Stomach (tissue), 4 donors: Measurements from ENCODE around the gene LAMTOR1.

Experiments used
- CTCF ChIP-seq, 7 experiments: fragments of 450-650 bp in 4 of 7; fragments of 200-600 bp in 3 of 7; sonication (generic) in 3 of 7; IDR thresholded peaks; one replicate each; pipeline ENCODE4 v1.5.1; 2016 to 2019; ENCODE audit warnings: antibody characterized with exemption in 7 of 7, control low read depth in 2 of 7, mild to moderate bottlenecking in 1 of 7
- POLR2A ChIP-seq, 4 donors: fragments of 450-650 bp; IDR thresholded peaks; one replicate each; pipeline ENCODE4 v1.6.1; 2016; ENCODE audit warnings: antibody characterized with exemption in 4 of 4, control low read depth in 2 of 4, mild to moderate bottlenecking in 1 of 4, moderate library complexity in 1 of 4

- TF ChIP-seq CTCF (IDR thresholded peaks at IDR 0.05) (no peak), POLR2A (IDR thresholded peaks at IDR 0.05) (no peak)
Measured at GRCh38 chr11:72114570-72114969, 11.5 kb upstream of the LAMTOR1 start.
